NCI-H187 treated with DMSO at 0.1 percent for 48 hours (cell line): ENCODE measurements around the gene WDR44.
"Not testable (repeated sequence)": the region's sequence is repeated elsewhere in the genome, so short reads cannot be mapped to it uniquely, and the experiment has no call there.

ENCODE experiments used
- DNase-seq: peaks from one replicate; lab custom pipeline; 2025; lab: John Stamatoyannopoulos, UW

Gene WDR44

DNA sequence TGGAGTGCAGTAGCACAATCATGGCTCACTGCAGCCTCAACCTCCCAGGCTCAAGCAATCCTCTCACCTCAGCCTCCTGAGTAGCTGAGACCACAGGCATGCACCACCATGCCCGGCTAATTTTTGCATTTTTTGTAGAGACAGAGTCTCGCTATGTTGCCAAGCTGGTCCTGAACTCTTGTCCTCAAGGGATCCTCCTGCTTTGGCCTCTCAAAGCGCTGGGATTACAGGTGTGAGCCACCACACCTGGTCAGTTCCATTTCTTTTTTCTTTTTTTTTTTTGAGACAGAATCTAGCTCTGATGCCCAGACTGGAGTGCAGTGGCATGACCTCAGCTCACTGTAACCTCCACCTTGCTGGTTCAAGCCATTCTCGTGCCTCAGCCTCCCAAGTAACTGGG, 136.5 kb downstream of the WDR44 start:
- DNase-seq, result not testable (repeated sequence)

DNA sequence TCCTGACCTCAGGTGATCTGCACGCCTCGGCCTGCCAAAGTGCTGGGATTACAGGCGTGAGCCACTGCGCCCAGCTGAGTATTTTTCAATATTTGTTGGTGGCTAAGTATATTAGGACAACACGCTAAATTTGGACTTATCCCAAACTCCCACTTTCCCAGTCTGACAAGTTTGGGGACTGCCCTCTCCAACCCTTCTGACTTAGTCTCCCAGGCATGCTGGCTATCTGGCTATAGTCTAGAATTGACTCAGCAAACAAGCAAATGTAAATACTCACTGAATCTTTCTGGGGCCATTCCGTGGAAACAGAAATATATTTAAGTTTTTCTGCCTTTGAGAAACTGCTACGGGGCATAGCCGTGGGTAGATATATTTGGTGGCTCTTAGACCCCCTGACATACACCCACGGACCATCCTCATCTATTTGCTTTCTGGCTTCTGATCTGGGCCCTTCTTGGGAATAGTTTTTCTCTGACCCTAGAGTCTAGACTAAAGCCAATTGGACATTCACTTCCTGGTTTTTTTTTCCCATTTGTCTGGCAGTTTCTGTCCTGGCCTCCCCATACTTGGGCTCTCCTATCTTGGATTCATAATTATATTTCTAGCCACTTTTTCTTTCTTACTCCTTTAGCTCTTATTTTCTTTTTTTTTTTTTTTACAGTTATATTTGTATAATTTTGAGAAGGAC, 138.5 kb downstream of the WDR44 start:
- DNase-seq, result no peak

DNA sequence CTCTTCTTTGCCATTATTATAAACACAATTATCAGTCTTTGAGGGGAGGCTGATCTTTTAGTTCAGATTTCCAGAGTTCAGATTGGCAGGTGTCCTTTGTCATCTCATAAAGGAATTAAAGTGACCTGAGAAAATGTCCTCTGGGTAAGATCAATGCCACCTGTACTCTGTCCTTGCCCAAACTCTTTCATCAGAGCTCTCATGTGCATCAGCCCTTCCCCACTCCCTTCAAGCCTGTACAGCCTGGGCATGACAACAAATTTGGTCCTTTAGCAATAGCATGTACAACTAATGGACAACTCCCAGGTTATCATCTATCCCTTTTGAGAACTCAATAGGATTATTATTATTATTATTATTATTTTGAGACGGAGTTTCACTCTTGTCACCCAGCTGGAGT, 140.8 kb downstream of the WDR44 start:
- not testable (repeated sequence) for DNase-seq

DNA sequence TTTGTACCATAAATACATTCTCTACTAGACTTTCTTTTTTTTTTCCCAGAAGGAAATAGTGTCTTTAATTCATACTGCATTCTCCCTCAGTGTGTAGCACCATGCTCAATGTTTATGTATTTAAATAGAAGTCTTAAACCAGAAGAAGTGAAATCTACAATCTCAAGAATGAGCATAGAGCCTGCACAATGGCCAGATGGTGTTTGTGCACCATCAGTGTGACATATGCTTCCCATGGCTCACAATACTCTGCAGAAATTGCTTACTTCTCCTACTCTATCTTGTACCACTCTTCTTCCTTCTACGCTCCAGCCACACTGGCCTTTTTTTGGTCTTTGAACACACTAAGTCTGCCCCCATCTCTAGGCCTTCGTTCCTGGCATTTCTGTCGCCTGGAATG, 147.1 kb downstream of the WDR44 start:
- DNase-seq, result no peak

DNA sequence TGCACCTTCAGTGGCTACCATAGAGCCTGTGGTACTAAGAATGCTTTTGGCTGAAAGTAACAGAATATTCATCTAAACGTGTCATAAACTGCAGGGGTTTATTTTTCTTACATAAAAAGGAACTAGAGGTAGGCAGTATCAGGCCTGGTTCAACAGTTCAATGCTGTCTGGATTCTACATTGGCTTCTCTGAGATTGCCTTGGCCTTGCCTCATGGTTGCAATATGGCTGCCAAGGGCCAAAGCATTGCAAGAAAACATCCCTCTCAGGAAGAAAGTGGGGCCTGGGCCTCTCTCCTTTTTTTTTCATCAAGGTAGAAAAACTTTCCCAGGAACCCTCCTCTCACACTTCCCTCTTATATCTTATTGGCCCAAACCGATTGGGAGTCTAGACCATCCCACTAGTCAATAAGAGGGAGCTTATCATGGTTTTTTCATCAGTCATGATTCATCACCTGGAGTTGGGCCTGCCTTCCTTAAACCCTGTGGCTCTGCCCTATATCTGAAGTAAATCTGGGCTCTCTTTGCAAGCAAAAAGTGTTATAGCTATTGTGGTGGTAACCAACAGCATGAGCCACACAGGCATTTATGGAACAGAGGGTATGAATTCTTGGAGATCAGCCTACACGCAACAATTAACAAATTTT, 147.9 kb downstream of the WDR44 start:
- DNase-seq, result no peak

DNA sequence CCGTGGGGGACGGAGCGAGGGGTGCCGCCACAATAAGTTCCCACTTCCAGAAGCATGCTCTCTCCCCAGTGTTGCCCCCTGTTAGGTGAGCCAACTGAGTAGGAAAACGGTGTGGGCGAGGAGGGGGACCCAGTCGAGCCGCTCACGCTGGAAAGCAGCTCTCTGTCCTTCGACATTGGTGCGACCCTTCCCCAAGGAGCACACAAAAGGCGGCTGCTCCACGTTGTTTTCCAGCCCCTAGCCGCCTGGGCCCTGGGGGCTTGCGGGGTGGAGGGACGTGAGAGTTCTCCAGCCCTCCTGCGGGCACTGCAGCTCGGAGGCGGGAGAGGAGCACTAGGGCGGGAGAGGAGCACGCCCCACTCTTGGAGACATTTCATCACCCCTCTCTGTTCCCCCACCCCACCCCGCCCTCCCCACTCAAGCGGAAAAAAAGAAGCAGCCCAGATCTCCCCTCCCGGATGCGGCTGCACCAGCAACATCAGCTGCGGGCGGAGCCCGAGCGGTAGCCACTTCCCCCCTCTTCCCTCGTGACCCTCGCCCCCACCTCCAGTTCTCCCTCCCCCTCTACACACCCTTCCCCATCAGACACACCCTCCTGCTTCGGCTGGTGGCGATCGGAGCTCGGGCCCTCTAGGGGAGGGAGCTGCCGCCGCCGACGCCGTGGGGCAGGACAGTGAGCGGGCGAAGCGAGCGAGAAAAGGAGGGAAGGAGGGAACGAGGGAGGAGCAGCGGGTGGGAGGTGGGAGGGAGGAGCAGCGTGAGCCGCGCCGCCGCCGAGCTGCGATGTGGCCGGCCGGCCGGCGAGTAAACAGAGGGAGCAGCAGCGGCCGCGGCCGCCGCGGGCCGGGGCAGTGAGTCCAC, 149.4 kb downstream of the WDR44 start, which contains the start of gene DOCK11:
DOCK11 (plus strand) TSS at position 755 of the 861 bp plus-strand sequence. CDS start 157 bp downstream, outside the sequence.
- no peak for DNase-seq

DNA sequence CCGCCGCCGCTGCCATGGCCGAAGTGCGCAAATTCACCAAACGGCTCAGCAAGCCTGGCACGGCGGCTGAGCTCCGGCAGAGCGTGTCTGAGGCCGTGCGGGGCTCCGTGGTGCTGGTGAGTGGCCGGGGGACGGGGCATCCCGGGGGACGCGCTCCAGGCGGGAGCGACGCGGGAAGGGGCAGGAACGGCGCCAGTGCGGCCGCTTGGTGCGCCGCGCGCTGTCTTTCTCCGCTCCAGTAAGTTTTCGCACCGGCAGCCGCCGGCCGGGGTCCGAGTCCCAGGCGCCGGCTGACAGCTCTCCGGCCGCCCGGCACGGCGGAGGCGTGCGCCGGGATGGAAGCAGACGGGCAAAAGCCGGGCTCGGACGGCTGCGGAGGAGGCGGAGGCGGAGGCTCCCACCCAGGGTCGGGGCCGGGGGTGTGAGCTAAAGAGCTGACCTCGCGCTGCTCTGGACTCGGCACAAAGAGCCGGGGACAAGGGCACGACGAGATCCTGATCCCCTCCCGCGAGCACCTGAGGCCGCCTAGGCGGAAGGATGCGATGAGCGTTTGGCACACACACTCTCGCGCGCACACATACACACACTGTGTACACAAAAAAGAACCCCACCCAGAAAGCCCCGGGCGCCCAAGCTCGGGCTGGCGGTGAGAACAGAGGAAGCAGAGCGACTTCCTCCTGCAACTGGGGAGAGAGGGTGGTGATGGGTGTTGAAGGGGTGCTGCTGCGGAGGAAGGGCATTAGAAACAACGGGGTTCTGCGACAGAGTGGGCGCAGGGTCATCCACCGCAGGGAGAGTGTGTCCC, 150.3 kb downstream of the WDR44 start:
- DNase-seq, result no peak

DNA sequence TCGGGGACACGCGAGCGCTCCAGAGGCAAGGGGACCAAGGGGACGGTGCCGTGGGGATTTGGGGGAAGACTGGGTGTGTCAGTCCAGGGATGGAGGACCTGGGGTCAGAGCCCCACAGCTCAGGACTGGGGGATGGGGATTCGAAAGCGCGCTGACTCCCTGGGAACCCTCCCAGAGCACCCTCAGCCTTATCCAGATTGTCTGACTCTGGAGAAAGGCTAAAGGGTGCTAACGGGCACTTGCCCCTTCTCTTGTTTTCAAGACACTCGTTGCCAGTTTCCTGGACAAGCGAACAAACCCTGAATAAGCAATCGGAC, 150.8 kb downstream of the WDR44 start:
- DNase-seq, result no peak

DNA sequence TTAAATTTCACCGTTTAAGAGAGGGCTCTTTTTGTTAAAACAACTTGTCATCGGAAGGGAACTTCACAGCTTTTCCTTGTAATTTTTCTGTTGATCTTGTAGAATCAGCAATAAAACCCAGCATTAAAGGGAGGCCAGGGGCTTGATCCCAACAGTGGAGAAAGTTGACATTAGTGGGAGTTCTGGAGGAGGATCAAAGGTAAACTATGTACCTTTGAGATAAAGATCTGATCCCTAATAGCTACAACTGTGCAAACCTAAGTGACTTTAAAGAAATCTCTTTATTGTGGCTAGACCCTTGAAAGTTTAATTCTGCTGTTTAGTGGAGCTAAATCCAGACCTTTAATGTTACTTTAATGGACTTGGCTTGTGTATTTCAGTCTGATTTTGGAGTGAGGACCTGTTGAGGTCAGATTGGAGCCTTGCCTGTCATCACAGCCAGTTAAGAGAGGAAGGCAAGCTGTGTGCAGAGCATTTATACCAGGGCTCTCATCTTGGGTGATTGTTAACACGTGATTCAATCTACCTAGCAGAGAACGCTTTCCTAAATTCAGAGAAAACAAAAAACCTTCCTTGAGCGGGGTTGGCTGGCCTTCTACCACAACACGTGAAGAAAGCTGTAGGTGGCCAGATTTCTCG, 151.4 kb downstream of the WDR44 start:
- DNase-seq, result no peak

DNA sequence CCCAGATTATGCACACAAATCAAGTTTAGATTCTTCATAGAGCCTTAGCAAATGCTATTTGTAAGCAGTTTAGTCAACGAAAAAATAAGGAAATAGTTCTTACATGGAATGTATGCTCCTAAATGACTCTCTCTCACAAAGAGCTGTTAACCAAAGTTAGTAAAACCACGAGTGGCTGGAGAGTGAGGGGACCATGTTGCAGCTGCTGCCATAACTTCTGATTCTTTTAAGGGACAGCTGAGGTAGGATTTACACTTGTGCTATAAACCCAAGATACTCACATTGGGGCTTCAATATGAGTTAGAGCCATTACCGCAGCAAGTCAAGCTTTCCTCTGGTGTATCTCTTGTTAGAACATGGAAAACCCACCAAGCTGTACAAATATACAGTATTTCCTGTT, 152.4 kb downstream of the WDR44 start:
- DNase-seq, result no peak

DNA sequence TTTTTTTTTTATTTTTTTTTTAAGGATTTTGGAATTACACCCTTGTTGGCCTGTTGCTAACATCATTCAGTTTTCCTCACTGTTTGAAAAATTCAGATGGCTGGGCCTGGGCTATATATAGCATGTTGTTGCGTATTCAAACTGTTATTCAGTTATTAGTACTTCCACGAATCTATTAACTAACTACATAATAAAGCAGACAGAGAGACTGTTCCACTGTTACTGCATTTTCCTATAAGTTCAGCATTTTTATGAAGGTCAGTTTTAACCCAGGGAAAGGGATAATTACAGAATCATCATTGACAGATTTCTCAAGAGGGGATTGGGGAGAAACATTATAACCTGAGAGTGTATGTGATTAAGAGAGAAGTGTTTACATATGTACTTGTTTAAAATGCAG, 152.8 kb downstream of the WDR44 start:
- no peak for DNase-seq

DNA sequence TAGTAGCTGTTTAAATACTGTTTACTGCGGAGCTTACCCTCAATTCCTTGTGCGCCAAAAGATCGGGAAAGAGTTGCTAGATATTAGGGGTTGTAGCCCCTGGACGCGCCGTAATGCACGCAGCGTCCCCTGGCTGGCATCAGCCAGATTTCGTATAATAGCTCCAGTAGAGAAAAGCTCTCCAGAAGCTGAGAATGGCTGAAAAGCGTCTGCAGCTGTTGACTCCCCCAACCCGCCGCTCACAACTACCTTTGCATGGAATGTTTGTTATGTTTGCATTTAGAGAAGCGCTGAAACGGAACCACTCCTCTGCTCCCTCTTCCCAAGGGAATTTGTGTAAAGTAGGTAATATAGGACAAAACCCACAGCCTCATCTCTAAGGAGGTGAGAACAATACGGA, 153.4 kb downstream of the WDR44 start:
- peak; percentile 6 for DNase-seq
